ENCODE measurements around the gene GPR179.
"Not testable (repeated sequence)": the region's sequence is repeated elsewhere in the genome, so short reads cannot be mapped to it uniquely, and the experiment has no call there.

GRCh38 chr17:38285994-38286393 is 57.8 kb downstream of the GPR179 start:
- TF ChIP-seq POLR2AphosphoS5, CTCF (IDR thresholded peaks at IDR 0.05): not testable (repeated sequence)

Measured in breast epithelium (tissue), 3 donors.